ENCODE results near the gene CD9. TPM values are rescaled to one million over a fixed set of nuclear protein-coding genes. Genes with fewer than 3 reads are reported as not detected.
"Not testable (repeated sequence)": the region's sequence is repeated elsewhere in the genome, so short reads cannot be mapped to it uniquely, and the experiment has no call there.

Gene CD9, protein sequence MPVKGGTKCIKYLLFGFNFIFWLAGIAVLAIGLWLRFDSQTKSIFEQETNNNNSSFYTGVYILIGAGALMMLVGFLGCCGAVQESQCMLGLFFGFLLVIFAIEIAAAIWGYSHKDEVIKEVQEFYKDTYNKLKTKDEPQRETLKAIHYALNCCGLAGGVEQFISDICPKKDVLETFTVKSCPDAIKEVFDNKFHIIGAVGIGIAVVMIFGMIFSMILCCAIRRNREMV
- 1 to 10 TPM; 4.5 to 5.8 TPM for total RNA-seq
- 1 to 10 TPM; 1.4 to 4.4 TPM for polyA plus RNA-seq

DNA sequence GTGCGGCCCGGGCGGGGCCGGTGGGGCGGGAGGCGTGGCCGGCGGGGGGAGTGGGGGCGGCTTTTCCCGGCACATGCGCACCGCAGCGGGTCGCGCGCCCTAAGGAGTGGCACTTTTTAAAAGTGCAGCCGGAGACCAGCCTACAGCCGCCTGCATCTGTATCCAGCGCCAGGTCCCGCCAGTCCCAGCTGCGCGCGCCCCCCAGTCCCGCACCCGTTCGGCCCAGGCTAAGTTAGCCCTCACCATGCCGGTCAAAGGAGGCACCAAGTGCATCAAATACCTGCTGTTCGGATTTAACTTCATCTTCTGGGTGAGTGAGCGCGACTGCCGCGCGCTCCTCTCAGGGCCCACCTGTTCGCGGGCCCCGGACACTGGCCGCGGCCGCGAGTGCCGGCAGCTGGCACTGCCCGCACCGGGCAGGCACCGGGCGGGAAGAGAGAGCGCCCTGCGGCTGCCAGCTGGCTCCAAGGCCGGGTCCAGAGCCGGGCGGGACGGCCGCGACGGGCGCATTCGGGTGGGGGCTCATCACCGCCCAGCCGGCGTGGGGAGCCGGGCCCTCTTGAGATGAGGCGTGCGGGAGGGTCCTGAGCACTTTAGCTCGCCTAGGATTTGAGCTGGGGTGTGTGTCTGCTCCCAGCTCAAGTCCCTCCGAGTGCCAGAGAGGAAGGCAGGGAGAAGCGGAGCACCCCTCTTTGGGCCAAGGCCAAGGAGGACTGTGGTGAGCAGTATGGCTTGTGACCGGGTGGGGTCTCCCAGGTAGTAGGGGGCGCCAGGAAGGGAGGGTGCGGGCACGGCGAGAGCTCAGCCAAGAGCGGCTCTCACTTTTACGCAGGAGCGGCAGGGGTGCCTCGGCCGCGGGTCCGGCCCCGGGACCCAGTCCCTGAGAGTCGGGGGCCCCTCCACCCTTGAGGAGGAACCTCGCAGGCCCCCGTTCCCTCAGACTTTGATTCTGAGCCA, at the start of gene CD9:
Gene CD9 (plus strand): TSS at position 145 of the 957 bp plus-strand sequence. CDS start 100 bp downstream, at position 245.
- Mint-ChIP-seq H3K9me3 (no peaks in the 10 kb centered on the region), H3K27ac (no peak within 1 kb of the TSS), H3K4me1 (peaks cover 0 to 10% (median 1%) of the 10 kb centered on the region in 4 donors), H3K36me3 (no peaks in the 10 kb centered on the region), H3K27me3 (peaks cover 34 to 53% of the 10 kb centered on the region in 2 donors), H3K4me3 (peak within 1 kb of the TSS; percentile 45 to 66 (median 60))
- Histone ChIP-seq H3K4me3 (ENCODE audit: low read length in 2 of 2) (peak within 1 kb of the TSS in 1 of 2 donors; percentile 28), H3K4me1 (ENCODE audit: insufficient read depth, low read length) (peaks cover 7% of the 10 kb centered on the region), H3K36me3 (ENCODE audit: insufficient read depth, low read length) (no peaks in the 10 kb centered on the region), H3K27me3 (ENCODE audit: insufficient read depth, low read length) (peaks cover 16% of the 10 kb centered on the region), H3K9me3 (ENCODE audit: control insufficient read depth in 1 of 2, low read length in 2 of 2) (no peaks in the 10 kb centered on the region), H3K27ac (ENCODE audit: low read depth, low read length) (no peak within 1 kb of the TSS)
- ChIA-PET POLR2A (ENCODE audit: partially characterized antibody) (no interaction called here), CTCF (ENCODE audit: partially characterized antibody) (interaction anchor here (1.0 to 1.8 kb wide), 4 partner anchors 30 to 85 kb away, joined by 3 to 4 read pairs (median 4); no protein-coding TSS in a partner anchor)
- intact Hi-C loops (cut with micrococcal nuclease): no loop called here
- DNase-seq: peak in 1 of 5 donors; percentile 10

DNA sequence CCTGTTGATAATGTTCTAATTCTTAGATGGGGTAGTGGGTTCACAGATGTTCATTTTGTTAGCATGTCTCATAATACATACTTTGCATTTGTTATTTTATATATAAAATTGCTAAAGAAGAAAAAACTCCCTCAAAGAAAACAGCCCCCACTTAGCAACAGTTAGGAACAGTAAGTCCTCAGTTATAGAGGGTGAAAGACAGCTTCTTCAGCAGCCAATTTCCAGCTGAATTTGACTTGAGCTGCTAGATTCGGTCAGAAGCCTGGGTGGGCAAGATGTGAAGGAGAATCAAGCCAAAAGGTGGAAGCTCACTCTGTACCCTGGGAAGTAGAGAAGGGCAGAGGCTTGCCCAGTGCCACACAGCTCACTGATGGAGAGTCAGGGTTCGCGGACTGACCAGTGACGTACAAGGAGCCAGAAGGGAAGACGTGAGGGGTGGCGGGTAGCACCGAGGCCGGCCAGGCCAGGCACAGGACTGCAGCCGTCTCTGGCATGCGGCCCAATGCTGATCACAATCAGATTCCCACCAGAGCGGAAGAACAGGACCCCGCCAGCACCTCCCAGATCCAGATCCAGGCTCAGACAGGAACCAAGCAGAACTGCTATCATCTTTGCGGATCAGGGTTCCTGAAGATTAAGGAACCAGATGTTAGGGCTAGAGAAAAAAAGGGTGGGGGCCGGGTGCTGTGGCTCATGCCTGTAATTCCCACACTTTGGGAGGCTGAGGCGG, 45.3 kb upstream of the CD9 start:
- Histone ChIP-seq H3K4me1 (ENCODE audit: insufficient read depth, low read length) (no peaks in the 10 kb centered on the region), H3K36me3 (ENCODE audit: insufficient read depth, low read length) (no peaks in the 10 kb centered on the region), H3K27me3 (ENCODE audit: insufficient read depth, low read length) (no peaks in the 10 kb centered on the region), H3K9me3 (ENCODE audit: control insufficient read depth in 1 of 2, low read length in 2 of 2) (no peaks in the 10 kb centered on the region), H3K27ac (ENCODE audit: low read depth, low read length) (no peak overlapping the region), H3K4me3 (ENCODE audit: low read length in 2 of 2) (no peak overlapping the region)
- CTCF ChIA-PET (ENCODE audit: partially characterized antibody): interaction anchor here (1.0 to 1.1 kb wide), 2 partner anchors 13 to 130 kb away, joined by 3 to 4 read pairs; no protein-coding TSS in a partner anchor
- intact Hi-C loops (cut with micrococcal nuclease): no loop called here
- H3K36me3 Mint-ChIP-seq: no peaks in the 10 kb centered on the region
- peaks cover 7 to 13% of the 10 kb centered on the region in 2 donors for H3K27me3 Mint-ChIP-seq
- DNase-seq: no peak
- H3K9me3 Mint-ChIP-seq: no peaks in the 10 kb centered on the region
- H3K27ac Mint-ChIP-seq: no peak overlapping the region
- no peaks in the 10 kb centered on the region for H3K4me1 Mint-ChIP-seq
- H3K4me3 Mint-ChIP-seq: no peak overlapping the region
- POLR2A ChIA-PET (ENCODE audit: partially characterized antibody): no interaction called here

DNA sequence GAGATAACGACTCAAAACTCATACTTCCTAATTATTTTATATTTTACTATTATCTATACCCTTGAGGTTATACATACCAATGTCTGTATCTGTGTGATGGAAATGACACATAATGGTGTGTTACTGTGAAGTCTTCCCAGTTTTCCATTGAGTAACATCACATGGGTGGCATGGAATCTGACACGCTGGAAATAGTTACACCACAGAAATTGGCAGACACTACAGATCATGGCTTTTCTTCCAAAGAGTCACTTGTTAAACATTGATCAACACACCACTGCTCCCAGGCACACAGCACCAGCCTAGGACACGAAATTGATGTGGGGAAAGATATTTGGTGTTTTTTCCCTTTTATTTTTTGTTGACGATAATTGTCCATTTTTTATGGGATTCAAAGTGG, 42.7 kb upstream of the CD9 start:
- H3K27me3 ChIP-seq (ENCODE audit: insufficient read depth, low read length): no peaks in the 10 kb centered on the region
- no peak overlapping the region for H3K4me3 ChIP-seq (ENCODE audit: low read length in 2 of 2)
- no peaks in the 10 kb centered on the region for H3K9me3 Mint-ChIP-seq
- no peak overlapping the region for H3K27ac ChIP-seq (ENCODE audit: low read depth, low read length)
- intact Hi-C loops (cut with micrococcal nuclease): no loop called here
- DNase-seq: no peak
- no peaks in the 10 kb centered on the region for H3K4me1 ChIP-seq (ENCODE audit: insufficient read depth, low read length)
- no peak overlapping the region for H3K4me3 Mint-ChIP-seq
- CTCF ChIA-PET (ENCODE audit: partially characterized antibody): no interaction called here
- H3K36me3 Mint-ChIP-seq: no peaks in the 10 kb centered on the region
- no peaks in the 10 kb centered on the region for H3K4me1 Mint-ChIP-seq
- no peaks in the 10 kb centered on the region for H3K36me3 ChIP-seq (ENCODE audit: insufficient read depth, low read length)
- no peaks in the 10 kb centered on the region for H3K9me3 ChIP-seq (ENCODE audit: control insufficient read depth in 1 of 2, low read length in 2 of 2)
- POLR2A ChIA-PET (ENCODE audit: partially characterized antibody): no interaction called here
- no peak overlapping the region for H3K27ac Mint-ChIP-seq
- H3K27me3 Mint-ChIP-seq: peaks cover 8 to 13% of the 10 kb centered on the region in 2 donors

DNA sequence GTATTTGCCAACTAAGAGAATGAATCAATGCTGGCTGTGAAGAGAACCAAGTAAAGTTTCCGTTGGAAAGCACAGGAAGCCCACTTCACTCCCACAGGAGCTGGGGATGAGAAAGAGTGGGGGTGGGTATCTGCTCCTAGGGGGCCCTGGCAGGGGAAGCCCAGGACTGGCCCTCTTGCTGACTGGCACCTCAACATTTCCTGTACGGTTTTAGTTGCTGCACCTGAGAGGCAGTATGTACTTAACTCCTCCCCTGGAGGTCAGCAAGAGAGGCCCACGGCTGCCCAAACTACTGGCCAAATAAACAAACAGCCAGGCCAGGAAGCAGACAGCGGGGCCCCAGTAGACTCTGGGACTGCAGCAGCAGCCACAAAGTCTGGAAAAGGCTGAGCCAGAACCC, 41.9 kb upstream of the CD9 start:
- DNase-seq: no peak
- H3K27me3 ChIP-seq (ENCODE audit: insufficient read depth, low read length): no peaks in the 10 kb centered on the region
- H3K27ac Mint-ChIP-seq: peak overlapping the region in 1 of 7 donors; percentile 48
- H3K4me1 Mint-ChIP-seq: no peaks in the 10 kb centered on the region
- no peaks in the 10 kb centered on the region for H3K36me3 Mint-ChIP-seq
- no peaks in the 10 kb centered on the region for H3K9me3 ChIP-seq (ENCODE audit: control insufficient read depth in 1 of 2, low read length in 2 of 2)
- no peaks in the 10 kb centered on the region for H3K4me1 ChIP-seq (ENCODE audit: insufficient read depth, low read length)
- ChIA-PET POLR2A (ENCODE audit: partially characterized antibody) (no interaction called here), CTCF (ENCODE audit: partially characterized antibody) (no interaction called here)
- no peaks in the 10 kb centered on the region for H3K9me3 Mint-ChIP-seq
- H3K27me3 Mint-ChIP-seq: peaks cover 8 to 13% of the 10 kb centered on the region in 2 donors
- no peak overlapping the region for H3K4me3 ChIP-seq (ENCODE audit: low read length in 2 of 2)
- no peaks in the 10 kb centered on the region for H3K36me3 ChIP-seq (ENCODE audit: insufficient read depth, low read length)
- no peak overlapping the region for H3K27ac ChIP-seq (ENCODE audit: low read depth, low read length)
- no peak overlapping the region for H3K4me3 Mint-ChIP-seq
- intact Hi-C loops (cut with micrococcal nuclease): no loop called here

DNA sequence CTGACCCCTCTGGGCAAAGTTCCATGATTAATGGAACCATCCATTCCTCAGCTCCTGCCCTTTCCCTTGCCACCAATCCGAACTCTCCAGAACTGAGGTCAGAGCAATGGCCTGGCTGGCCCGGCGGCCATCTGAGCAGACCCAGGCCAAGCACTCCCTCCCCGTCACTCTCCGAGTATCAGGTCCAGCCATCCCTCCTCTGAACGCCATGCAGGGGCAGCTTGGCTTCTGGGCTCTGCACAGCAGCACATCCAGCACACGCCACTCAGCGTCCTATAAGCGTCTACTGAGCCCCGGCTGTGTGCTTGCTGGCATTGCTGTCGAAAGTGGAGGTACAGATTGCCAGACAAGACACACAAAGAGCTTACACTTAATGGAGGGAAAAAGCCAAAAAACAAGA, 41.5 kb upstream of the CD9 start:
- Mint-ChIP-seq H3K27me3 (peaks cover 8 to 13% of the 10 kb centered on the region in 2 donors), H3K4me3 (no peak overlapping the region), H3K9me3 (no peaks in the 10 kb centered on the region), H3K36me3 (no peaks in the 10 kb centered on the region), H3K4me1 (no peaks in the 10 kb centered on the region), H3K27ac (peak overlapping the region in 2 of 7 donors; percentile 12 to 36)
- Histone ChIP-seq H3K27ac (ENCODE audit: low read depth, low read length) (no peak overlapping the region), H3K4me1 (ENCODE audit: insufficient read depth, low read length) (no peaks in the 10 kb centered on the region), H3K27me3 (ENCODE audit: insufficient read depth, low read length) (no peaks in the 10 kb centered on the region), H3K36me3 (ENCODE audit: insufficient read depth, low read length) (no peaks in the 10 kb centered on the region), H3K9me3 (ENCODE audit: control insufficient read depth in 1 of 2, low read length in 2 of 2) (no peaks in the 10 kb centered on the region), H3K4me3 (ENCODE audit: low read length in 2 of 2) (no peak overlapping the region)
- POLR2A ChIA-PET (ENCODE audit: partially characterized antibody): no interaction called here
- CTCF ChIA-PET (ENCODE audit: partially characterized antibody): interaction anchor here (1.4 kb wide), 1 partner anchor 9 kb away, joined by 3 read pairs; no protein-coding TSS in a partner anchor
- DNase-seq: no peak
- intact Hi-C loops (cut with micrococcal nuclease): no loop called here

DNA sequence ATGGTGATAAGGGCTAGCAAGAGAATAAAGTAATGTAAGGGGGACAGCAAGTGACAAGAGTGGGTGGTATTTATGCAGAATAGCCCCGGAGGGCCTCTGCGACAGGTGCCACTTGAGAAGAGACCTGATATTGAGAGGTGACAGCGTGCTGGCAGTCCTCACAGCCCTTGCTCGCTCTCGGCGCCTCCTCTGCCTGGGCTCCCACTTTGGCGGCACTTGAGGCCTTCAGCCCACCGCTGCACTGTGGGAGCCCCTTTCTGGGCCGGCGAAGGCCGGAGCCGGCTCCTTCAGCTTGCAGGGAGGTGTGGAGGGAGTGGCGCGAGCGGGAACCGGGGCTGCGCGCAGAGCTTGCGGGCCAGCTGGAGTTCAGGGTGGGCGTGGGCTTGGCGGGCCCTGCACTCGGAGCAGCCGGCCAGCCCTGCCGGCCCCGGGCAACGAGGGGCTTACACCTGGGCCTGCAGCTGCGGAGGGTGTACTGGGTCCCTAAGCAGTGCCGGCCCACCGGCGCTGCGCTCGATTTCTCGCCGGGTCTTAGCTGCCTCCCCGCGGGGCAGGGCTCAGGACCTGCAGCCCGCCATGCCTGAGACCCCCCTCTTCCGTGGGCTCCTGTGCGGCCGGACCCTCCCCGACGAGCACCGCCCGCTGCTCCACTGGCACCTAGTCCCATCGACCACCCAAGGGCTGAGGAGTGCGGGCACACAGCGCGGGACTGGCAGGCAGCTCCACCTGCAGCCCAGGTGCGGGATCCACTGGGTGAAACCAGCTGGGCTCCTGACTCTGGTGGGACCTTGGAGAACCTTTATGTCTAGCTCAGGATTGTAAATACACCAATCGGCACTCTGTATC, 40.8 kb upstream of the CD9 start:
- H3K27ac Mint-ChIP-seq: peak overlapping the region in 2 of 7 donors; percentile 12 to 36
- H3K9me3 Mint-ChIP-seq; POLR2A ChIA-PET (ENCODE audit: partially characterized antibody); H3K4me1 ChIP-seq (ENCODE audit: insufficient read depth, low read length); H3K9me3 ChIP-seq (ENCODE audit: control insufficient read depth in 1 of 2, low read length in 2 of 2); H3K27ac ChIP-seq (ENCODE audit: low read depth, low read length); DNase-seq; H3K36me3 Mint-ChIP-seq; H3K4me3 Mint-ChIP-seq; intact Hi-C loops (cut with micrococcal nuclease); H3K4me1 Mint-ChIP-seq; H3K36me3 ChIP-seq (ENCODE audit: insufficient read depth, low read length); H3K4me3 ChIP-seq (ENCODE audit: low read length in 2 of 2); H3K27me3 ChIP-seq (ENCODE audit: insufficient read depth, low read length): not testable (repeated sequence)
- CTCF ChIA-PET (ENCODE audit: partially characterized antibody): interaction anchor here (1.3 to 1.4 kb wide), 2 partner anchors 8 to 92 kb away, joined by 3 read pairs; no protein-coding TSS in a partner anchor
- peaks cover 8 to 13% of the 10 kb centered on the region in 2 donors for H3K27me3 Mint-ChIP-seq

Data from CD4-positive, alpha-beta memory T cell (primary cell).